Stimulated activated CD4-positive, alpha-beta T cell treated with anti-CD3 and anti-CD28 coated beads, TNF-alpha, amount 100 ng/mL, for 4 hours (primary cell): Measurements from ENCODE around the gene RAB3IL1.

ENCODE experiments used
- DNase-seq, 3 experiments: peaks; one replicate each; pipeline ENCODE4 v3.0.0-alpha.2; 2020; ENCODE audit warnings: low read depth in 3 of 3

The RAB3IL1 gene

DNA sequence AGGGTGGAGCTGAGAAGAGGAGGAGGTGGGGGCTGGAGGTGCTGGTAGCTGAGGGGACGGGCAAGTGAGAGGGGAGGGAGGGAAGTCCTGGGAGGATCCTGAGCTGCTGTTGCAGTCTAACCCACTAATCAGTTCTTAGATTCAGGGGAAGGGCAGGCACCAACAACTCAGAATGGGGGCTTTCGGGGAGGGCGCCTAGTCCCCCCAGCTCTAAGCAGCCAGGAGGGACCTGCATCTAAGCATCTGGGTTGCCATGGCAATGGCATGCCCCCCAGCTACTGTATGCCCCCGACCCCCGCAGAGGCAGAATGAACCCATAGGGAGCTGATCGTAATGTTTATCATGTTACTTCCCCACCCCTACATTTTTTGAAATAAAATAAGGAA, 50.4 kb downstream of the RAB3IL1 start:
- DNase-seq: no peak

DNA sequence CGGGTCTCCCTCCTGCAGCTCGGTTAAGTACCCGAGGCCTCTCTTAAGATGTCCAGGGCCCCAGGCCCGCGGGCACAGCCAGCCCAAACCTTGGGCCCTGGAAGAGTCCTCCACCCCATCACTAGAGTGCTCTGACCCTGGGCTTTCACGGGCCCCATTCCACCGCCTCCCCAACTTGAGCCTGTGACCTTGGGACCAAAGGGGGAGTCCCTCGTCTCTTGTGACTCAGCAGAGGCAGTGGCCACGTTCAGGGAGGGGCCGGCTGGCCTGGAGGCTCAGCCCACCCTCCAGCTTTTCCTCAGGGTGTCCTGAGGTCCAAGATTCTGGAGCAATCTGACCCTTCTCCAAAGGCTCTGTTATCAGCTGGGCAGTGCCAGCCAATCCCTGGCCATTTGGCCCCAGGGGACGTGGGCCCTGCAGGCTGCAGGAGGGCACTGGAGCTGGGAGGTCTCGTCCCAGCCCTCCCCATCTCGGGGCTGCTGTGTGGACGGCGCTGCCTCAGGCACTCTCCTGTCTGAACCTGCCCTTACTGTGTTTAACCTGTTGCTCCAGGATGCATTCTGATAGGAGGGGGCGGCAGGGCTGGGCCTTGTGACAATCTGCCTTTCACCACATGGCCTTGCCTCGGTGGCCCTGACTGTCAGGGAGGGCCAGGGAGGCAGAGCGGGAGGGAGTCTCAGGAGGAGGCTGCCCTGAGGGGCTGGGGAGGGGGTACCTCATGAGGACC, 51.0 kb downstream of the RAB3IL1 start:
- no peak for DNase-seq

DNA sequence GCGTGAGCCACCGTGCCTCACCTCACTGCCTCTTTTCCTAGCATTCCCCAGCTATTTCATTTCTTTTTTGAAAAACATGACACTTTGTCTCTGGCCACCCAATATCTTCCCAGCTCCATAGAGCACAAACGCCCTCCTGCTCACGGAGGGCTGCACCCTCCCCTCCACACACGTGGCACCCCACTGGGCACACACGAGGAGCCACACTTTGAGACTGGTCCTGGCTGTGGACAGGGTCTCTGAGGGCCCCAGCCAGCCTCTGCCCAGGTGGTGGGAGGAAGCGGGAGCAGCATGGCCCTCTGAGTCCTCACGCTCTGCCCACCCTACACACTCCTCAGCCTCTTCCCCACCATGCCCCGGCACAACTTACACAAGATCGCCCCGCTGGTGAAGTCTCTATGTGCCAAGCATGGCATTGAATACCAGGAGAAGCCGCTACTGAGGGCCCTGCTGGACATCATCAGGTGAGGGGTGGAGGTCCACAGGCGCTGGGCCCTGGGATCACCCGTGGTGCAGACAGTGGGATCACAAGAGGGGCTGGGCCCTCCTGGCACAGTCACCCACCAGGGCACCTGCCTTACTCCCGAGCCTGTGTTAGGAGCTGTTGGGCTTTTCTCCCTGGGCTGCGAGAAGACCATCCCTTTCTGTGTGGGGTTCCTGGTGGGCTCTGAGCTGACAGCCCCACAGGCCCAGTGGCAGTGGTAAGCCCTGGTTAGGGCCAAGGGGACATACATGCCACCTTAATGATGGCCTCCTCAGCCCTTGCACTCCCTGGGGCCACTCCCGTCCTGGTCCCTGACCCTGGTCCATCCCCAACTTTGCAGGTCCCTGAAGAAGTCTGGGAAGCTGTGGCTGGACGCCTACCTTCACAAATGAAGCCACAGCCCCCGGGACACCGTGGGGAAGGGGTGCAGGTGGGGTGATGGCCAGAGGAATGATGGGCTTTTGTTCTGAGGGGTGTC, 52.3 kb downstream of the RAB3IL1 start:
- DNase-seq: no peak

DNA sequence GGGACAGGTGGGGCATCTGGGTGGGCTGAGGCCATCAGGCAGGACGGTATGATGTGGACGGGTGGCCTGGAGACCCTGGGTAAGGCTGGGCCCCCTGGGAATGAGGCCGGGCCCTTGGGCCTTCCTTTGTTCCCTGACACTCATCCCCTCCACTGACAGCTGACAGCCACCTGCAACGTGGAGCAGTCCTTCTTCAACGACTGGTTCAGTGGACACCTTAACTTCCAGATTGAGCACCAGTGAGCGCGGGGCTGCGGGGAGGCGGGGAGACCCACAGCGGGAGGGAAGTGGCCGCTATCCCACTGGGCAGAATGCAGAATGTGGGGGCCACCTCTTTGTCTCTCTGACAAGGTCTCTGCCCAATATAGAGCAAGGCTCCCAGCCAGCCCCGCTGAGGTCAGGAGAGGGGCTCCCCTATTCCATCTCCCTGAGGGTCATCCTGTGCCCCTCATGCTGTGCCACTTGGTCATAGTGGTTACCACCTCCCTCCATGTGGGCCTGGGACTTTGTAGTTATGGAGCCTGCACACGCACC, 53.8 kb downstream of the RAB3IL1 start:
- DNase-seq: no peak

DNA sequence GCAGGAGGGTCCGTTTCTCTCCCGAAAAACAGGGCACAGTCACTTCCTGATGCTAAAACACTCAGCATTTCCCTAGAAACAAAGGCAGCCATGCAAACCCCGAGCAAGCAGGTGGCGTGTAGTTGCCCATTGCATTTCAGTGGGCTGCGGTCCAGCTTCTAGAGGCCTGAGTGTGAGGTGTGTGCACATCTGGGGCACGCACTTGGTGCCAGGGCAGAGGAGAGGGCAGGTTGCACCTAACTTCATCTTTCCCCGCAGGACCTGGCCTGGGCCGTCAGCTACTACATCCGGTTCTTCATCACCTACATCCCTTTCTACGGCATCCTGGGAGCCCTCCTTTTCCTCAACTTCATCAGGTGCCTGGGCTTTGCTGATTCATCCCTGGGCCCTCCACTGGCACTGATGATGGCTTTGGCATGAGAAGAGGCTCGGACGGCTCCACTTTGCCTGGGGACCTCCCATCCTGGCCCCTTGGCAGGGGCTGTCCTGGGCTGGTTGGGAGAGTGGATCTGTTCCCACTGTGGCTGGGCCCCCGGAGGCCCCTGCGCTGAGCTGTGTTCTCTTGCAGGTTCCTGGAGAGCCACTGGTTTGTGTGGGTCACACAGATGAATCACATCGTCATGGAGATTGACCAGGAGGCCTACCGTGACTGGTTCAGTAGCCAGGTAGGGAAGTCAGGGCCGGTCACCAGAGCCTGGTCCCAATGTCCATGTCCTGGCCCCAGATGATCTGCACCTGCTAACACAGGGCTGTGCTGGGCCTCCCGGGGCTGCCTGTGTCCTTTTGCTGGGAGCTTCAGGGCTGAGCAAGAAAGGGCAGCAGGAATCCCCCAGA, 54.4 kb downstream of the RAB3IL1 start:
- DNase-seq: no peak

DNA sequence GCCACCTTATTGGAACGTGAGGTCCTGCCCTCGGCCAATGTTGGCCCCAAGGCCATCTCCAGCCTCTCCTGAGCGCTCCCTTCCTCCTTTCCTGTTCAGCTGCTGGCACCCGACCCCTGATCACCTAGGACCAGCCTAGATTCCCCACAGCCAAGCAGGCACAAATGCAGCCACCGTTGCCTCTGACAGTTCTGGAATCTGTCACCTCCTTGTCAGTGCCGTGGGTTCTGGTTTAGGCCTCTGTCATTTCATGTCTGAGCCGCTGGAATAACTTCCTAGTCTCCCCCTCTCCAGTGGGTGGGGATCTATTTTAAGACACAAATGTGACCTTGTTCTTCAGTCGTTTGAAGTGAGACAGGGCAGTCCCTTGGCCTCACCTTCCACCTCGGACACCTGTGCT, 55.7 kb downstream of the RAB3IL1 start:
- no peak for DNase-seq

DNA sequence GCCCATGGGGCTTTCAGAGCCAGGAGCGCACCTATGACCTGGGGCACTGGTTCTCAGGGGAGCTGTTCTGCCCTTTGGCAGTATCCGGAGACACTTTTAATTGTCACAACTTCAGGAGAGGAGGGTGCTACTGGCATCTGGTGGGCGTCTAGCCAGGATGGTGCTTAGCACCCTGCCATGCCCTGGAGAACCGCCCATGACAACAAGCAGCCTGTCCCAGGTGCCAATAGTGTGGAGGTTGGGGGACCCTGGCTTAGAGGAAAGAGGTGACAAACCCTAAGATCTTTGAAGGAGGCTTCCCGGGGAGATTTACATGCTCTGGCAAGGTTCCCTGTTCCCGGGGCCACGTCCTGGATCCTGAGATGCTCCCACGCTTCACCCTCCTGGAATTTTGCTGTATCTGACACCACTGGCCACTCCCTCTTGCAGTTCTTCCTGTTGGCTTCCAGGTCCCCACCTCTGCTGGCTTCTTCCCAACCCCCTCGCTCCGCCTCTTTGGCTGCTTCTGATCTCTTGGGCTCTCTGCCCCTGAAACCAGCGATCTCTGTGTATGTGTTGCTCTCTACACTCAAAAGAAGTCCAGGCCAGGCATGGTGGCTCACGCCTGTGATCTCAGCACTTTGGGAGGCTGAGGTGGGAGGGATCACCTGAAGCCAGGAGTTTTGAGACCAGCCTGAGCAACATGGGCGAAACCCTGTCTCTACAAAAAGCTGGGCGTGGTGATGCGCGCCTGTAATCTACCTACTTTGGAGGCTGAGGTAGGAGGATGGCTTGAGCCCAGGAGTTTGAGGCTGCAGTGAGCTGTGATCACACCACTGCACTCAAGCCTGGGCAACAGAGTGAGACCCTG, 57.1 kb downstream of the RAB3IL1 start:
- DNase-seq: no peak

DNA sequence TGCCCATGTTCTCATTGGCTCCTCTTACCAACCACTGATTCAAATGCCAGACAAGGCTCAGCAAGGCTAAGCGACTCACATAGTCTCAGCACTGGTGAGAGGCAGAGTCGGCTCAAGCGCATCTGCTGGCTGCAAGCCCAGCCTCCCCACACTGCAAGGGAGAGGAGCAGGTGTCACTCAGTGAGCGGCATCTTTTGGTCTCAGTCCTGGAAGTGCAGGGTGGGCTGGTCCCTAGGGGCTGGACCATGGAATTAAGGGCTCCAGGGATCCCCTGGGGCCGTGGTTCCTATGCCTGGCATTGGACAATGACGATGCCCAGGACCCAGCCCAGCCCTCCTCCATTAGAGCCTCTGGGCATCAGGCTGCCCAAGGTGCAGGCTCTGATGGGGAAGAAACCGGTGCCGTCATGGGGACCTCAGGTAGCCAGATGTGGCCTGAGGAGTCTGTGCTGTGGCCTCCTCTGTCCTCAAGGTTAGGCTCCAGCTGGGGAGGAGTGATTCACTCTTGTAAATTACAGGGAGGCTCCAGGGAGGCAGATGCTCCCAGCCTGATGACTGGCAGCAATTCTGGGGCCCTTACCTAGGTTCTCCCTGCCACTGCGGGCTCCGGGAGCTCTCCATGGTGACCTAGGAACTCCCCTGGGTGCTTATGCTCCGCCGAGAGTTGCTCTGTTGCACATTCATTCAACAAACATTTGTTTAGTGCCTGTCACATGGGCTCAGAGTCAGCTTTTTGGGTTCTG, 61.3 kb downstream of the RAB3IL1 start:
- no peak for DNase-seq

DNA sequence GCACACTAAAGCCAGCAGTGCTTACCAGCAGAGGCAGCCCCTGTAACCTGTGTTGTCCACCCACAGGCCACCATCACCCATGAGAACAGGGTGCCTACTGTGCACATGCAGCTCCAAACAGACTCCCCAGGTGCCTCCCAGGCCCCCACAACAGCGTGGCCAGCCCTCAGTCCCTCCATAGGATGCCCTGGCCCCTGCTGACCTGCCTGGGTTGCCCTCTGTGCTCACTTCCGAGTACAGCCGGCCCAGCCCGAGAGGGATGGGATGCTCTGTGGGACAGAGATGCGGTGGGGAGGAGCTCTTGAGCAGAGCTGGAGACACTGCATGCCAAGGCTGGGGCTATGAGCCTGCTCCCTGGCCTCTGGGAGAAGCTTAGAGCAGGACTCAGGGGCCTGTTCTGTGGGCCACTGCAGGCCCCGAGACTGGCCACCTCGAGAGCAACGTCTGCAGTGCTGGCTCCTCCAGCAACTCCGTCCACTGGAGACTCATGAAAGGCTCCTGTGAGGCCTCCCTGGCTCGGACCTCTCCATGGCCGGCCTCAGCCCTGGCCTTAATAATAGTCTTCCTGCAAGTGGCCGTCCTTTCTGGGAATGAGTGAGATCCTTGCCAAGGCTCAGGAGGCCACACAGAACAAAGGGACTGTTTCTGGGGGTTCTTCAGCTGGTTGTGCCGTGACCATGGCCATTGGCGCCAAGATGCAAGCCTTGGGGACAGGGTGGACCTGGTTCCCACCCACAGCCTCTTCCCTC, 62.2 kb downstream of the RAB3IL1 start:
- no peak for DNase-seq

DNA sequence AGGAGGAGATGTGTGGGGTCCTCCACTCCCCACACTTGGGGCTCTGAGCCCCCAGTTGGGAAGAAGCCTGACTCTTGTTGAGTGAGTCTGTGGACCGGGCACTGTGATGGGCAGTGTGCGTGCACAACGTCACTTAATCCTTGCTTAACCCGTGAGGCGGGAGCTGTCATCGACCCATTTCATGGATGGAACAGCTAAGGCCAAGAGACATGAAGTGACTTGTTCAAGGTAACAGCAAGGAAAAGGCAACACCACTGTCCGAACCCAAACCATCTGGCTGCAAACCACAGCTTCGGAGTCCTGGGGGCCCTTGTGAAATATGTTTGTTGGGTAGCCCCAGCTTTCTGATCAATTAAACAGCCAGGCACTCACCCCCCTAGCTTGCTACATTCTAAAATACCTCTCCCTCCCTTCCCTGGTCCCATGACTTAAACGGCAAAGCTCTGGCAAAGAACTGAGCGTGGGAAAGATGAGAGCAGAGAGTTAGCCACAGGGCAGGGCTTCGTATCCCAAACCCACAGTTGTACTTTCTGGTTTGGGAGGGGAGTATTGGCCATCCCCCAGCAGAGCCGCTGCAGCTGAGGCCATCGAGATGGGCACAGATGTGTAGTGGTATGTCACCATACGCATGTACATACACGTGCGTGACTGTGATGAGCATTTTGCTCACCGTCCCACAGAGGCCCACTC, 63.0 kb downstream of the RAB3IL1 start:
- no peak for DNase-seq

DNA sequence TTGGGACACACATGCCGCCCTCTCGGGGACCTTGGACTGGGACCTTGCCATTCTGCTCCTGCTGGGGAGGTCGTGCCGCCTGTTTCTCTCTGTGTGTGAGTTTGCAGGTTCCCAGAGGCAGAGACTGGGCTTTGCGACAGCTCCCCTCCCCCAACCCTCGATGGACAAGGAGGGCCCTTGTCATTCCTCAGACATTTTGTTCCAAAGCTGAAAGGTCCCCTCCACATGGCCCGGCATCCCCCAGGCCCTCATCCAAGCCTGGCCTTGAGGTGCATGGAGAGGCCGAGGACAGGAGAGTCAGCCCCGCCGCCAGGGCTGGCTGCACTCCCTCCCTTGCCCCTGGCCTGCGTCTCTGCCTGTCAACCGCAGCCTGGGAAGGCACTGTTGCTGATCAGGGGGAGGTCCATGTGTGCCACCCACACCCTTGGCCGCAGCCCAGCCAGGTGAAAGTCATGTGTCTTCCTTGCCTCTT, 63.6 kb downstream of the RAB3IL1 start:
- no peak for DNase-seq

DNA sequence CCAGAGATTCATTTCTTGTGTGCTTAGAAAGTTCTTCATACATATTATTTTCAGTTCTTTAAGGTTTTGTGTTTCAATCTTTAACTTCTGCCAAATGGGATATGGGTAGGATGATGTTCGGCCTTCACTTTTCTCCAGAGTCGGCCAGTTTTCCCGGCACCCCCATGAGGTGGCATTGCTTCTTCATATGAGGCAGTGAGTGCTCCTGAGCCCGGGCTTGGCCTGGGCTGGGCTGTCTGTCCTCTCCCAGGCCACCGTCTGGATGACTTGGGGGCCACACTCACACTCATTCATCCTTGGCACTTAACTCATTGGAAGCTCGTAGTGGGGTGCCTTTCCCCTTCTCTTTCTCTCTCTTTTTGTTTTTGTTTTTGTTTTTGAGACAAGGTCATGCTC, 65.5 kb downstream of the RAB3IL1 start:
- no peak for DNase-seq

DNA sequence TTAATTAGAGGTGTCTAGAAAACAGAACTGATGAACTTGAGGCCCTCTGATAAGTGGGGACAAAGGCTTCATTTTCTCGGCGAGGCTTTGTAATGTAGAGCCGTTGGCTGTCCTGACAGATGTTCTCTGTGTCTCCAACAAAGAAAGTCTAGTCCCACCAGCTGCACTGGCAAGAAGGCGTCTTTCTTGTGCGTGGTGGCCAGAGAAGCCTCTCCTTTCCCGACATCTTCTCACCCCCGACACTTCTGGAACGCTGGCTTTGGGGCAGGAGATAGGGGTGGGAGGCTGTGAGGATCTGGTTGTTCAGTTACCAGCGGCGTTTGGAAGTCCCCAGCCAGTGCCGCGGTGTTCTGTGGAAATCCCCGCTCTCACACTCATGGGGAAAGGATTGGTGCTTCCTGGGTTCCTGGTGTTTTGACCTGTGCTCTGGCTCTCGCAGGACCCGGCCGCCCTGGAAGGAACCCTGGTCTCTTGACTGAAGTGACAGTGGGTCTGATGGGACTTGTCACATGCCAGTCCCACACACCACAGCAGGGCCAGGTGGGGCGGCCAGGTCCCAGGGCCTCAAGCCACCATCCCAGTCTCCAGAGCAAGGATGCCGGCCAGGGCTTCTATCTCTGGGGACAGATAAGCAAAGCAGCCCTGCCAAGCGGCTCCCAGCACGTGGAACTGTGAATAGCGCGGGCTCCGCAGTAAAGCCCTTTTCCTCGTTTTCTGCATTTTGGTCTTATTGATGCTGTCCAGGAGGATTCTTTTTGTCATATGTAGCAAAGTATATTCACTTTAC, 66.1 kb downstream of the RAB3IL1 start:
- DNase-seq: no peak

DNA sequence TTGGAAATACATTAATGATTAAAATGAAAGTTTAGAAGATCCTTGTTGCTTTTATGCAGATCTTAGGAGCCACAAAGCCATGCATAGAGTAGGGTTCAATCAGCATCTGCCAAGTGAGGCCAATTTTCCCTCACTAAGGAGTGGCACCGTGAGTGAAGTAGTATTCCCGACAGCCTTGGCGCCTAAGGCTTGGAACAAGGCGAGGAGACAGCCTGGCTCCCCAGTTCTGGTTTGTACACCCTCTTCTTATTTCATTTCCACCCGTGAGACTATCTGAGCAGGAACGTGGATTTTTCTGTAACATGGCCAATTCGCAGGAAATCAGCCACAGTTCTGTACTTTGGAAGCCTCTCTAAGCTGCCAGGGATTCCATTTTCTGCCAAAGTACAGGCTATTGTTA, 66.7 kb downstream of the RAB3IL1 start:
- no peak for DNase-seq

DNA sequence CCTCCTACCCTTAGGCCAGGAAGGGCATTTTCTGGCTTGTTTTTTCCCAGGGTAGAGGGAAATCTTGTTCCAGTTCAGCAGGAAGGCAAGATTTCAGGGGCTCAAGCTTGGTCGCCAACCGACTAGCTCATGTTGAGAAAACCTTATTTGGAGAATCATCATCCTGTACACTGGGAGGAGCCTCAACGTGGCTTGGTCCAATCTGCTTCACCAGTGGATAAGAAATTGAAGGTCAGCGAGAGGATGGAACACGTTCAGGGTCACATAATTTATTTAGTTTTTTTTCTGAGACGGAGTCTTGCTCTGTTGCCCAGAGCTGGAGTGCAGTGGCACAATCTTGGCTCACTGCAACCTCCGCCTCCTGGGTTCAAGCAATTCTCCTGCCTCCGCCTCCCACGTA, 68.7 kb downstream of the RAB3IL1 start:
- no peak for DNase-seq

DNA sequence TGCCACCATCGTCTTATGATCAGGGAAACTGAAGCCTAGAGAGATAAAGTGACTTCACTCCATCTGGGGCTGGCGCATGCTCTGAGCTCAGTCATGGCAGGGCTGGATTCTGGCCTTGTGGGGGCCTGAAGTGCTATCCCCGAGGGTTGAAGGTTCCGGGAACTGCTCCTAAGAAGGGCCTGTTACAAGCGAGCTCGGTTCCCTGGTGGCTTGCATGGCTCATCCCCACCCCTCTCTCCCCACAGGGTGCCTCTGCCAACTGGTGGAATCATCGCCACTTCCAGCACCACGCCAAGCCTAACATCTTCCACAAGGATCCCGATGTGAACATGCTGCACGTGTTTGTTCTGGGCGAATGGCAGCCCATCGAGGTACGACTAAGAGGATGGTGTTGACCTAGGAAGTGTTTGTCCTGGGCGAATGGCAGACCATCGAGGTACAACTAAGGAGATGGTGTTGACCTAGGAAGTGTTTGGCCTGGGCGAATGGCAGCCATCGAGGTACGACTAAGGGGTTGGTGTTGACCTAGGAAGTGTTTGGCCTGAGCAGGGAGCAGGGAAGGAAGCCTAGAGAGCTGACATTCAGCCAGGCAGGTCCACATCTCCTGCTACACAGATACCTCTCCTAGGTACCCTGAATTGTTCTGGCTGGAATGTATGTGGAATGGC, 69.3 kb downstream of the RAB3IL1 start:
- DNase-seq: no peak
